GM21381 (cell line): ENCODE data around the gene ANKS1B.
"Not testable (repeated sequence)": the region's sequence is repeated elsewhere in the genome, so short reads cannot be mapped to it uniquely, and the experiment has no call there.

Experiments used
- ATAC-seq: cut with Tn5 transposase; IDR thresholded peaks from one replicate; pipeline ENCODE4 v1.9.1; 2021; ENCODE audit warnings: mild to moderate bottlenecking, moderate library complexity; ENCODE audit not compliant: unreplicated experiment

Gene ANKS1B

DNA sequence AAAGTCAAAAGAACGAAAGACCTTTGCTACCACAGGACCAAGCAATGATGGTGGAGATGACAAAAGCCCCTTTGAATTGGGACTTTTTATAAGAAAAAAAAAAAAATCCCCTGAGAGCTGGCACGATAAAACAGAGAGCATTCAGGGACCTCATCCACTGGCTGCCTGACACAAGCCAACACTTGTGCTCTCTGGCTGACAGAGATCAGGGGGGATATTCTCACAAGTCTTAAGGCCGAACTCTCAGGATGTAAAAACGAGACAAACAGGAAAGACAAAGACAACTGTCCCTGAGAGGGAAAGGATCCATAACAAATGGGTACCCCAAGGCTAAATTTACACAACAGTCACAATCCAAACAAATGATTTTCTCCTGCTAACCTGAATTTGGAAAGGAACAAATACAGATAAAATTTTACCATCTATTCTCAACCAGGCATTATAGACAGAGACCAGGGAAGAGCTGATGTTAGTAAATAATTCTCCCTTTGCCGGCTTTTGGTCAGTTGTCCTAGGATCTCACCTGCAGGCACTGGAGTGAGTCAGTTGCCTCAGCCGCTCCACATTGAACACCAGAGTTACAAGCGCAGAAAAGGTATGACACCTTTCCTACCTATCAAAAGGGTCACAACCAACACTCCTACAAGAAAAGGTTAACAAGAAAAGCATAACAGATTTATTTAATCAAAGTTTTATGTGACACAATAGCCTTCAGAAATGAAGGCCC is 375.1 kb downstream of the ANKS1B start:
- ATAC-seq: no peak

DNA sequence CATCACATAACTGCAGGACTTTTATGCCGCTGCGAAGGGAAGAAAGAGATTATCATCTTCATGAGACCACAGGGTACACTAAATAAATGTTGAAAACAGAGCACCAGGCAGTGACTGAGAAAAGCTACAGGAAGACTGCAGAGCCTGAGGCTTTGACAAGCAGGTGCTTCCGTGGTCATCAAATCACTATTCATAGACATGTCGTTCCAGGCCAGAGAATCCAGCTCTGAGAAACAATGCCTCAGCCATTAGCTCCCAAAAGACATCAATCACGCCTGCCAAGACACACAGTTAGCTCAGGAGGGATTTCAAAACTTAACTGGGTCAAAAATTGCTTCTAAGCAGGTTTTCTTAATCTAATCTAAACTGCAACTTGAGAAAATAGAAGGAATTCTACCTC is 384.3 kb downstream of the ANKS1B start:
- ATAC-seq: peak; percentile 82

DNA sequence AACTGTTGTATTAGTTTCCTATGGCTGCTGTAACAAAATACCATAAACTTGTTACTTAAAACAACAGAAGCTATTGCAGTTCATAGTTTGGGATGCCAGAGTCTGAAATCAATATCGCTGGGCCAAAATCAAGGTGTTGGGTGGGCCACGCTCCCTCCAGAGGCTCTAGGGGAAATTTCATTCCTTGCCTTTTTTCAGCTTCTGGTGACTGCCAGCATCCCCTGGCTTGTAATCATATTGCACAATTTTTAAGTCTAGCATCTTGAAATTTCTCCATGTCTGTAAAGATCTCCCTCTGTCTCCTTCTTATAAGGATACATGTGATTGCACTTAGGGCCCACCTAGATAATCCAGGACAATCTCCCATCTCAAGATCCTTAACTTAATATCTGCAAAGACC is 386.0 kb downstream of the ANKS1B start:
- ATAC-seq: no peak

DNA sequence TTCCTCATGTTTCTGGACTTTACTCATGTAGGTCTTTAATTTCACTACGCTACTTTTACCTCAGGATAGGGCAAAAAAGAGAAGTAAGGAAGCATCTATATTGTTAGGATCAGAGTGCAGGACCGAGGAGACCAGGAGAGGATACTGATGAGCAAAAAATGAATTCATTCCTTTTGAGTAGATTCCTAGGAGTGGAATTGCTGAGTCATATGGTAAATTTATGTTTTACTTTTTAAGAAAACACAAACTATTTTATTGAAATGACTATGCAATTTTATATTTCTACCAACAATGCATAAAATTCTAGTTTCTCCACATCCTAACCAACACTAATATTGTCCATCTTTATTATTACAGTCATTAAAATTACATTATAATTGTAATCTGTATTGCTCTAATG is 388.0 kb downstream of the ANKS1B start:
- ATAC-seq: no peak

DNA sequence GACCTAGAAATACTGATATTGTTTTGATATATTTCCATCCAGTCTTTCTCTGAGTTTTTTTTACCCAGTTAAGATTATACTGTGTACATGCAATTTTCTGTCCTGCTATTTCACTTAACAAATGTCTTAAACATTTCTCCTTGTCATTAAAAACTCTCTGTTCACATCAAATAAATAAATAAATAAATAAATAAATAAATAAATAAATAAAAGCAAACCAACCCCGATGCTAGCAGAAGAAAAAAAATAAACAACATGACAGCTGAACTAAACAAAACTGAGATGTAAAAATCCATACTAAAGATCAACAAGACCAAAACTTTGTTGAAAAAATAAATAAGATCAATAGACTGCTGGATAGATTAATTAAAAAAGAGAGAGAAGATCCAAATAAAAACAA is 407.6 kb downstream of the ANKS1B start:
- ATAC-seq: not testable (repeated sequence)

DNA sequence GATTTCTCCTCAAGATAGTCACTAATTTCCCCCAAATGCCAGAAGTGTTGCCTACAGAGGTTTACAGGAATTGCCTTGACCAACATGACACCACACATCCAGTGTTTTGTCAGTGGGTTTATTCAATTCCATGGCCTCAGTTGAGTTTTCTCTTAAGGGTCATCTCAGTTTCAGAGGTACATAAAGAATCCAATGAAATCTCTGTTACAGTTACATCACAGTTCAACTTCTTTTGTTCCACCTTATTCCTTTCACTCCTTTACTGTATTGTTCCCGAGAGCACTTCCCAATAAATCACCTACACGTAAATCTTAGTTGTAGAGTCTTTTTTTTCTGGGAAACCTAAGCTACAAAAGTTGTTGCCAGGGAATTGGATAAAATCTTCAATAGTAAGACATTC is 410.8 kb downstream of the ANKS1B start:
- ATAC-seq: no peak

DNA sequence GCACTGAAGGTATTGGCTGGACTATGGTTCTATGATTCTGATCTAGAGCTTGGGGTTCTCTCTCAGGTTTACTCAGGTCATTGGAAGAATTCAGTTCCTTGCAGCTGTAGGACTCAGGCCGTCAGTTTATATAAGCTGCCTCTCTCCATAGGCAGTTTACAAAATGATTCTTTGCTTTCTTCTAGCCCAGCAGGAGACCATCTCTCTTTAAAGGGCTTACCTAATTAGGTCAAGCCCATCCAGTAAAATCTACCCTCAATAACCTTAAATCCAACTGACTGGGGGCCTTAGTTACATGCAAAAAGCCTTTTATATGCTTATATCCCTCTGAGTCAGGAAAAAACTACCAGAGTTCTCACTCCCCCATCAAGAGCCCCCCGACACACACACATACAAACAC is 417.7 kb downstream of the ANKS1B start:
- no peak for ATAC-seq

DNA sequence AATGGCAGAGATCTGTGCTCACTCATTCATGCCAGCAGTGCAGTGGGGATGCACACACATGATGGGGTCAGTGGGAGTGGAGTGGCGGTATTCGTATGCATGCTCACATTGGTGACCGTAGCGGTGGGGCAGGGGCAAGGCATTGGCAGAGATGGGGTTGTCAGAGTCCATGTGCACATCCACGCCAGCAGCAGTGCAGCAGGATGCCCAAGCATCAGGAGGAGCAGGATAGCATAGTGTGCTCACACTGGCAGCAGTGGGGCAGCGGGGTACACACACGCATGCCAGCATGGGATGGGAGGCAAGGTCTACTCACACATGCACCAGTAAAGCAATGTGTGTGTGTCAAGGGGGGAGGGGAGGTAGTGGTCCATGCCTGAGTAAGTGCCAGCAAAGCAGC is 426.6 kb downstream of the ANKS1B start:
- no peak for ATAC-seq

DNA sequence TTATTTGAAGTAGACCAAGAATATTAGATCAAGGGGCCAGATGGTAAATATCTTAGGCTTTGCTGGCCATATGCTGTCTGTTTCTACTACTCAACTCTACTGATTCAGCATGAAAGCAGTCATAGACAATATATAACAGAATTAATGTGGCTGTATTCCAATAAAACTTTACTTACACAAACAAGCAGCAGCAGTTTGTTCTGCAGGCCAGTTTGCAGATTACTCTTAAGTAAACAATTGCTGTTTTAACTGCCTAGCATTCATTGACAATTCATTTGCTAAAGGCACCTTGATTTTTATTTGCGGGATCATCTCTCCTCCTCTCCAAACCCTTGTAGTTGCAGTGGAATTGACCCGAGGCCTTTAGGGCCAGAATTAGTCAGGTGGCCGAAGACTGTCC is 431.3 kb downstream of the ANKS1B start:
- no peak for ATAC-seq

DNA sequence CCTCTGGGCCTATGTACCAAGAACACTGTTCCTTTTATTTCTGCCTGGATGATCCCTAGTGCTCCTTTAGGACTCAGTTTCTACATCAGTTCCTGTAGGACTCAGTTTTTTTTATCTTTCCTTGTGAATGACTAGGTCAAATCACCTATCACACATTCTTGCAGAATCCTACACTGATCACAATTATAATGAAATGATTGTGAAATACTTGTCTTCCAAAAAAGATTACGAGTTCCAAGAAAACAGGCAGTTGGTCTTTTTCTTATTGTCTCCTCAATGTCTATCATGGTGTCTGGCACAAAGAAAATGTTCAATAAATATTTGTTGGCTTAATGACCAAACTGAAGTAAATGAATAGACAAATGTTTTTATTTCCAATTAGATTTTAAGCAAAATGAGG is 432.7 kb downstream of the ANKS1B start:
- no peak for ATAC-seq

DNA sequence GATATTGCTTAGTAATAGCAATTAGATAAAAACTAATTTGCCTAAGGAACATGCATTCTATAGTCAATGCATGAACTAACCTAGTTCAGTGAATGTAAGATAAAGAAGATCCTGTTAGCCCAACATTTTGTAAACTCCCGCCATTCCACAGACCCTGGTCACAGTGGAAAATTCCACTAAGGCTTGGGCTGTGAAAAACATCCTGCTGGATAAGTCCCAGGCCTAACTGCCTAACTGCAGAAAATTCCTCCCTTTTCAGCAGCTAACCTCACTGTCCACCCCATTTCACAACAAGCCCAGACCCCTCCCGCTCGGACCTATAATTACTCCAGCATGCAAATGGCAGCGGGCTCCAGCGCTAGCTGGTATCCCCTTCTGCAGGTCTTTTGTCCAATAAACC is 435.1 kb downstream of the ANKS1B start:
- no peak for ATAC-seq

DNA sequence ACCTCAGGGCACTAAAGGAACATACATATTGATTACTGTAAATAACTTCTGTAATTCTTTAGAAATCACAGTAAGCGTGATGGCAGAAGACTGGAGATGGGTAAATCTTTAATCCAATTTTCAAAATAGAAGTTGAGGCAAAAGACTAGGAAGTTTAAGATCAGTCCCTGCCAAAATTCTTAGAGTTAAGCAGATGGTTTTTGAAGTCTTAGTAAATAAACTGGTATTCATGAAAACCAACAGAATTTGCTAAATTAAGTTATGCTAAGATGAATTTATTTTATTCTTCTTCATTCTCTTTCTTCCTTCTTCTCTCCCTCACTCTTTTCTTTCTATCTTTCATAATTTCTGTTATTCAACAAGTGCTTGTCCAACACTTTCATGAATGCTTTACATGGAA is 435.5 kb downstream of the ANKS1B start:
- ATAC-seq: no peak

DNA sequence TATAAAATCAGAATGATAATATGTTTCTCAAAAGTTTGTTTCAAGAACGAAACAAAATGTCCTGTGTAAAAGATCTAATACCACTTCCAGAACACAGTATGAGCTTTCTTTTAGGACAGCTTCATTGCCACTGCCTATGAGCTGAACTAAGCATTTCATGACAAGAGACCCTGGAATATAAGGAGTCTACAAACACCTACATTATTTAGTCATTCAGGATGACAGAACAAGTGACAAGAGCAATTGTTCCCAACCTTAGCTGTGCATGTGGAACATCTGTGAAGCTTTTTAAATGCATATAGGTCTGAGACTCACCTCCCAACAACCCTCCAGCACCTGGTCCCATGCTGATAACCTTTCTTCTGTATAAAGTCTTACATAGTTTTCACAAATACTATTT is 440.3 kb downstream of the ANKS1B start:
- ATAC-seq: no peak

DNA sequence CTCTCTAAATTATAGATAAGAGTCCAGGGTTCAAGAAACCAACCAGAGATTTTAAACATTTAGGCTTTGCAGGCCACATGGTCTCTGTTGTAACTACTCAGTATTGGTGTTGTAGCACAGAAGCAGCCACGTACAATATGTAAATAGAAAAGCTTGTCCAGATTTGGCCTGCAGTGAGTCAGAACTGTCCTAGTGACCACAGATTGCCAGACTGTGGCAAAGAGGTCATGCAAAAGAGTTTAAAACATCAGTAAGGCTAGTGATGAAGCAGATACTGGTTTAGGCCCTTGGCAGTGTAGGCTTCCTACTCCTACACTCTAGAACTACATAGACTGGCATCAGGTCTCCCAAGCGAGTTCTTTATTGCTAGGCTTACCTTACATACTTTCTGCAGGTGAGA is 454.8 kb downstream of the ANKS1B start:
- peak; percentile 90 for ATAC-seq

DNA sequence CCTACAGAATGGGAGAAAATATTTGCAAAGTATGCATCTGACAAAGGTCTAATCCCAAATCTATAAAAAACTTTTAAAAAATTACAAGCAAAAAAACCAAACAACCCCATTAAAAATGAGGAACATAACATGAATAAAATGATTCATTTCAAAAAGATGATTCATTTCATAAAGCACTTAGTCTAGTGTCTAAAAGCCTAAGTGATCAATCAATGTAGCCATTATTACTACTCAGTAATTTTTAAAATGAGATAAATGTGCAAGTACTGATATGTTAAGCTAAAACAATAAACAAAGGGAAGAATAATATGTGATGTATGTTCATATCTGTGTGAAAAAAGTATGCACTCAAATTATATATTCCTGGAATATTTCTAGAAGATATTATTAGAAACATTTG is 456.3 kb downstream of the ANKS1B start:
- ATAC-seq: no peak

DNA sequence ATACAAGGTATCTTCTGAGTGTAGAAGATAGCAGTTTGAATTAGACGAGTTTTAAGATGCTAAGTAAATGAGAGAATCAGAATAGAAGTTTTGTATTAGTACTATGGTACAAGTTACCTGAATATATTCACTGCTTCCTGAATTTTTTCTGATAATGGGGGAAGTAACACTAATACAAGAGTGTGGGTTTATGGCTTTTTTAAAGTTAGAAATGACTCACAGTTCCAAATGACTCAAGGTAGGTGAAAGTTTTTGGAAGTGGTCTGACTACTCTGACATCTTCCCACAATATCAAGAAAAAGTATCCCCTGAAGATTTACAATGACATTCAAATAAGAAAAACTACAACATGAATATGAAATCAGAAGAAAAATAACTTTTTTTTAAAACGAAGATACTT is 460.9 kb downstream of the ANKS1B start:
- ATAC-seq: no peak

DNA sequence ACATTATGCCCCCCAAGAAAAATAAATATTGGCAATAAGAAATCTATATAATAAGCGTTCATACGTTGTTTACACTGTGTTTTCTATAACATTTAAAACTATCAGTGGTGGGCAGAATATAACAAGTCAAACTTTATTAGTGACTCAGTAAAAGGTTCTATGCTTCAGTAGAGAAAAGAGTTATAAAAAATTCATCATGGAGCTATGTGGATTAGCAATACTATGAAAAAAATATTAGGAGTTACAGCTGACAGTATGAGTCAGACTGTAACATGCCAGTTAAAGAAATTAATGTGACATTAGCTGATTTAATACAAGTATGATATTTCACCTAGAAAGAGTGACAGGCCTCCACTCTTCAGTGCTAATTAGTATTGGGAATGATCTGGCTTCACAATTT is 462.3 kb downstream of the ANKS1B start:
- no peak for ATAC-seq

DNA sequence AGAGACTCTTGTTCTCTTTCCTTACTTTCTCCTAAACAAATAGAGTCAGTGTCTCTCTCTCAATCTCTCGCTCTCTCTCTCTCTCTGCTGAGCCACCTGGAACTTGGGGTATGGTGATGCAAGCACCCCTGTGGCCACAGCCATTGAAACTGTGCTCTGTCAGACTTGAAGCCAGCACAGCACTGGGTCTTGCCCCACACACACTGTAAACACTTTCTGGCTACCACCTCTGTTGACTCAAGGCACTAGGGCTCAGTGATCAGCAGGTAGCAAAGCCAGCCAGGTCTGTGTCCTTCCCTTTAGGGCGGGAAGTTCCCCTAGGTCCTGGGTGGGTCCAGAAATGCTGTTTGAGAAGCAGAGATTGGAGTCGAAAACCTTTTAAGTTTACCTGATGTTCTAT is 463.1 kb downstream of the ANKS1B start:
- ATAC-seq: no peak

DNA sequence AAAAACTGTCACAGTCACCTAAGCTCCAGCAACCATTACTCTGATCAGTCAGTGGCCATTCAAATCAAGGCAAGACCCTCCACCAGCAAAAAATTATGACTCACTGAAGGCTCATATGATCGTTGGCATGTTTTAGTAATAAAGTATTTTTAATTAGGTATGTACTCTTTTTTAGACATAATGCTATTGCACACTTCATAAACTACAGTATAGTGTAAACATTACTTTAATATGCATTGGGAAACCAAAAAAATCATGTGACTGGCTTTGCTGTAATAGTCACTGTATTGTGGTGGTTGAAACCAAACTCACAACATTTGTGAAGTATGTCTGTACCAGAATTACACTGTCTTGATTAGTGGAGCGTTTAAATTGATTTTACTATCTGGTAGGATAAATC is 471.7 kb downstream of the ANKS1B start:
- ATAC-seq: no peak

DNA sequence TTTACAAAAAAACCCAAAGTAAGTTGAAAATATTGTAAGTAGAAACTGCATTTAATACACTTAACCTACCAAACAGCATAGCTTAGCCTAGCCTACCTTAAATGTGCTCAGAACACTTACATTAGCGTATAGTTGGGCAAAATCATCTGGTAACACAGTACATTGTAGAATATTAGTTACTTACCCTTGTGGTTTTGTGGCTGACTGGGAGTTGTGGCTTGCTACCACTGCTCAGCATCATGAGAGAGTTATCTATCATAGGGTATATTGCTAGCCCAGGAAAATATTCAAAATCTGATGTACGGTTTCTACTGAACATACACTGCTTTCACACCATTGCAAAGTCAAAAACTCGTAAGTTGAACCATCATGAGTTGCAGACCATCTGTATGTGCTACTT is 478.9 kb downstream of the ANKS1B start:
- no peak for ATAC-seq

DNA sequence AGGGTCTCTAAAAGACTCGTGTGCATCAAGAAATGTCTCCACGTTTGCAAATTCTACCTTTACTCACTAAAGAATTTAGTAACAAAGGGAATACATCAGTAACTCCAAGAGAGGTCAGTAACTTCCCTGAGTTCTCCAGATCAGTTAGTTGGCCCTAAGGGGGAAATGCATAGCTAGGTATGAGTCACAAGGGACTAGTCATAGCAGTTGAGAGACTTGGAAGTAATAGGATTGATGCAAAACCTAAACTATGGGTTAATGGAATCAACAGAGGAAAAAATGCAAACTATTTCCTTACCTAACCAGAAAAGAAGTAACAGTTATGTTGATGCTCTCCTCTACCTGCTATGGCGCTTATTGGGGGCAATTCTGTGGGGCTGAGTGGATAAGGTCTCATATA is 486.0 kb downstream of the ANKS1B start:
- no peak for ATAC-seq

DNA sequence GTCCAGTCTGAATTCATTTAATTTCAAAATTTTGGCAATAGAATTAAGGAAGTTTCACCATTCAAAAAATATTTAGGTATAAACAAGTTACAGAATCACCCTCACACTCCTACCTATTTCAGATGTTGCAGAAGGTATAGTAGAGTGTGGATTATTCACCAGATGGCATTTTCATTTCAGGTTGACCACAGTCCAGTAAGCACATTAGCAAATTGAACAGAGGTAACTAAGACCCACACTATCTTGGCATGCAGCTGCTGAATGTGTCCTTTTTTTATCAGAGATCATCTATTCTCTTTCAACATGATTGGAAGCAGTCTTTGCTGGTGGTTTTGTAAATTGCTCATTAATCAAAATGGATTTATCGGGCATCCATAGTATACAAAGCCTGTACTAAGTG is 488.9 kb downstream of the ANKS1B start:
- no peak for ATAC-seq

DNA sequence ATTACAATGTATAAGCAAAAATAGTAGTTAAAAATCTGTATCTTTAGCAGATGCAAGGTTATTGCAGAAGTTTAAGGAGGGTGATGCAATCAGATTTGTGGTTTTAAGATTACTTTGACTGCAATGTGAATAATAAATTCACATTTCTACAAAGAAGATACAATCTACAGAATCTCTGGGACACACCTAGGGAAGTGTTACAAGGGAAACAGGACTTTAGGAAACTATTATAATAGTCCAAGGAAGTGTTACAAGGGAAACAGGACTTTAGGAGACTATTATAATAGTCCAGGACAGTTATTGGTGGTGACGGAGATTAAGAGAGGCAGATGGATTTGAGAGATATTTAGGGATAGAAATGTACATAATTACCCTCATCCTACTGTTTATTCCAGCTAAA is 491.5 kb downstream of the ANKS1B start:
- ATAC-seq: no peak
